ENCODE results near the gene ZWILCH.

DNA sequence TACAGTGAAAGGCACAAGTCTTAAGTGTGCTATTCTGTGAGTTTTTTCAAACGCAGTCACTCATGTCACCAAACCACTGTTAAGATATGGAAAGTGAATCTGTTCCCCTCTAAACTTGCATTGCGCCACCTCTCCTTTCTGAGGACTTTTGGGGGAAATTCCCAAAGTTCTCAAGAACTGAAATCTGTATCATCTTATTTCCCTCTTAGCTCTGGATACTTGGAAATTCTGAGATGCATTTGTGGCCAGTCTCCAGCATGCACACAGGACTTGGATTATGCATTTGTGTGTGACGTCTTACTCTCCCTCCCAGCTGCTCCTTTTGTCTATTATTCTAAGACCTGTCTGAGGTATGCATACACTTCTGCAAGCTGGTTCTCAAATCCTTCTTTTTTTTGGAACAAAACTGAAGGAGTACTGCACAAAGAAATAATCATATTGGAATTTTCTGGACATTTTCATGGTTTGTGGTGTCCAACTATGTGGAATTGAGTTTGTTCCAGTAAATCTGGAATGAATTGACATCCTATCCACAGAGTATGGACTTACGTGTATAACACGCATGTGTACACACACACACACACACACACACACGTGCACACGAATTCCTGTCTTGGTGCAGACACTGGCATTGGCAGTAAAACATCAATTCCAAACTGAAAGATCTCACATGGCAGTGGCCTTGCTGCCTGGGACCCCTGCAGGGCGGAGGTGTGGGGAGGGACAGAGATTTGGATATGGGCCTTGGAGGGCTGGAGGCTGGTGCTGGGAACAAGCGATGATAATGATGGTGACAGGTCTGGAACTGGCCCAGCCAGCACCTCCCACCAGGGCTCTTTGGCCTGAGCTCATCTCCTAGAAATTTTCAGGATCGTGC is 68.8 kb downstream of the ZWILCH start:
- TF ChIP-seq EZH2phosphoT487 (IDR thresholded peaks at IDR 0.05; ENCODE audit: insufficient read depth, low read depth) (no peak), EZH2 (IDR thresholded peaks at IDR 0.05; ENCODE audit: insufficient read depth, poor library complexity, severe bottlenecking) (no peak)
